Loucy (cell line): ENCODE data around the gene KNL1.

ENCODE experiments used
- CTCF ChIP-seq: fragments of 200-600 bp; sonication (generic); conservative IDR thresholded peaks from 2 replicates; pipeline ENCODE4 v1.5.1; 2014; ENCODE audit warnings: mild to moderate bottlenecking, antibody characterized with exemption, low read length
- EZH2phosphoT487 ChIP-seq: fragments of 200-600 bp; IDR thresholded peaks from 2 replicates; pipeline ENCODE4 v1.6.1; 2018; ENCODE audit warnings: antibody characterized with exemption, mild to moderate bottlenecking, moderate library complexity, borderline replicate concordance

DNA sequence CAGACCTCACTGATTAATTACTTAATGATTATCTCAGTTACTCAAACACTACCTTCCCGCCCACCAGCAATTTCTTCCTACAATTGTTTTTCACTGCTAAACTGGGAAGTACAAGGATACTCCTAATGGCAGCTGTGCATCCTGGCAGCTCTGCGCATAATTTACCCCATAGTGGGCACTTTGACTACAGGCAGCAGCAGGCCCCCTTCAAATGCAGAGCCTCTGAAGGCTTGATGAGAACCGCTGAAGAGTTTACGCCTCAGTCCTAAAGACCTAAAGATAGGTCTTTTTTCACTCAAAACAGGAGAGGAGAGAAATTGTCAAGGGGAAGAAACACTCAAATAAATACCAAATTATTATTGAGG lies 39.9 kb upstream of the KNL1 start:
- TF ChIP-seq CTCF, result no peak
- TF ChIP-seq EZH2phosphoT487, result no peak
